B cell (primary cell): ENCODE data around the gene CCDC28B.

Experiments used
- CTCF ChIP-seq: fragments of 200-600 bp; IDR thresholded peaks from one replicate; pipeline ENCODE4 v1.8.0; 2022; ENCODE audit warnings: antibody characterized with exemption, mild to moderate bottlenecking
- EZH2 ChIP-seq: IDR thresholded peaks from 2 replicates; pipeline ENCODE4 v1.6.1; 2012; ENCODE audit warnings: borderline replicate concordance, low read depth, mild to moderate bottlenecking, moderate library complexity, low read length; ENCODE audit not compliant: insufficient read depth, poor library complexity, severe bottlenecking

DNA sequence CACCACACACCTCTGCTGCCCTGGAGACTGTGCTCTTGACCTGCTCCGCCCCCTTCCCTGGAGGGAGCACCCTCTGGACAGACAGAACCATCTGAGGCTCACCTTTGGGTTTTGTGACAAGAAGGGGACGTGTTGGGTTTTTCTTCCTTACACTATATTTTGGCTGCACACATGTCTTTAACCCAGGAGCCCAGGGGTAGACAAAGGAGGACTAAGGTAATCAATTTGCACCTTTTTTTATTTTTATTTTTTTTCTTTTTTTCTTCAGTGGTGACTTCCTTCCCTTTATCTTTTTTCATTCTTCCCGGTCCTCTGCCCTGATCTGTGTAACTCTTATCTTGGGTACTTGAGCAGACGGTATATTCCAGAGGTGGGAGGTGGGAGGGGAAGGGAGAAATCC, 29.4 kb upstream of the CCDC28B start:
- TF ChIP-seq CTCF (no peak), EZH2 (no peak)
